Activated T-cell treated with anti-CD3 and anti-CD28 coated beads, Interleukin-2, amount 50 U/mL, for 72 hours (primary cell): ENCODE data around the gene KRTCAP2. TPM values are rescaled to one million over a fixed set of nuclear protein-coding genes. Genes with fewer than 3 reads are reported as not detected.

ENCODE experiments used
- ATAC-seq, 2 donors: fragments of 150-1000 bp; cut with Tn5 transposase; replicated peaks in 1 of 2; 2 replicates each; pipeline ENCODE4 v1.10.0; 2021; ENCODE audit warnings: moderate library complexity in 2 of 2, mild to moderate bottlenecking in 1 of 2
- DNase-seq, 2 donors: peaks; one replicate each; pipeline ENCODE4 v3.0.0; 2021 to 2022; ENCODE audit warnings: mixed read lengths in 1 of 2
- H3K27ac Mint-ChIP-seq: one replicate; pipeline ENCODE4 v1.8.0; 2022; ENCODE audit warnings: mild to moderate bottlenecking, moderate library complexity, mixed read lengths
- H3K27me3 Mint-ChIP-seq: one replicate; pipeline ENCODE4 v1.8.0; 2022; ENCODE audit warnings: low read depth, mixed read lengths
- H3K36me3 Mint-ChIP-seq, 2 donors: one replicate each; pipeline ENCODE4 v1.8.0; 2022; ENCODE audit warnings: mixed read lengths in 2 of 2, mild to moderate bottlenecking in 1 of 2; ENCODE audit not compliant: insufficient read depth in 2 of 2
- H3K4me1 Mint-ChIP-seq: one replicate; pipeline ENCODE4 v1.8.0; 2022; ENCODE audit warnings: low read depth, mixed read lengths
- H3K4me3 Mint-ChIP-seq, 2 donors: one replicate each; pipeline ENCODE4 v1.8.0; 2022; ENCODE audit warnings: mild to moderate bottlenecking in 2 of 2, mixed read lengths in 2 of 2, moderate library complexity in 2 of 2
- H3K9me3 Mint-ChIP-seq, 2 donors: one replicate each; pipeline ENCODE4 v1.8.0; 2022; ENCODE audit warnings: mixed read lengths in 2 of 2
- total RNA-seq, 2 donors: library from RNA; stranded (reverse); gene quantifications; one replicate each; pipeline ENCODE4 v1.2.3, GENCODE V29; 2022

The KRTCAP2 gene
- total RNA-seq, 2 donors from 2014 or later = 199 to 203 TPM

DNA sequence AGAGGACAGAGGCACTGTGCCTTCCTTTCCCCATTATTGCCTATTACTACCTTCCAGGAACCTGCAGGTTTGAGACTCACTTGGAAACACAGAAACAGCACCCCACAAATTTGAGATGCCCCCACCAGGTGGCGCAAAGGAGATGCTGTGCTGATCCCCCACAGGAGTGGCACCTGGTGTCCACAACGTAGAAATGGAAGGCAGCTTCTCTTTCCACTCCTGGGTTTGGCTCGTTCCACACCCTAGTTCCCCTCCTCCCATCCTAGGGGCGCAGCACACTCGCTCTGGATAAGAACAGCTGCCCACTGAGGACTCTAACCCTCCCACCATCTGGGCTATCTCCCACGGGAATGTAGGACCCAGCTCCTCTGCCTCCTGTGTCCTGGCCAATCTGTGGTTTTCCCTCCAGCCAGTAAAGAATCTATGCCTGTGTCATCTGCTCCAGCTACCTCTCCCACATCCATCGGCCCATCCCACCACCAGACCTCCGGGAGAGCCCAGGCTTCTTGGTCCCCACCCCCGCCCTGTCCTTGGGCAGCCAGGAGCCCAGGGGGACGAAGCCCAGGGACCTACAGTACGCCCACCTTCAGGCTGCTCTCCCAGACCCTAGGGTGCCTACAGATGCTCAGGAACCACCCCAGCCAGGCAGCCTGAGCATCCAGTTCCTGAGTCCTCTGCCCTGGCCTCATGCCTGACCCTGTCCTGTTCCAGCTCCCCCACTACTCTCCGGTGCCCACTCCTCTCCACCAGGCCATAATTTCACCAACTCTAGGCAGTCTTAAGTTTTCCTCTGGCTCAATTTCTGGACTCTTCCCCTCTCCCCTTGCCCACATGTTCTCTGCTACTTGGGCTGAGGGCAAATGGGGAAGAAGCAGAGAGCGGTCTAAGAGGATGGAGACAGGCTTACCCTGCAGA lies 34.0 kb upstream of the KRTCAP2 start:
- Mint-ChIP-seq H3K27ac (no peak overlapping the region), H3K36me3 (peaks cover 0 to 2% of the 10 kb centered on the region in 2 donors)

GRCh38 chr1:155205969-155206593 lies 33.0 kb upstream of the KRTCAP2 start:
- peaks cover 0 to 2% of the 10 kb centered on the region in 2 donors for H3K36me3 Mint-ChIP-seq
- ATAC-seq (no peak), DNase-seq (no peak)
- peaks cover 39% of the 10 kb centered on the region for H3K4me1 Mint-ChIP-seq
- H3K27ac Mint-ChIP-seq = no peak overlapping the region
- no peaks in the 10 kb centered on the region for H3K27me3 Mint-ChIP-seq
- no peaks in the 10 kb centered on the region for H3K9me3 Mint-ChIP-seq
- H3K4me3 Mint-ChIP-seq = no peak overlapping the region

More for the DNA sequence above, 34.0 kb upstream of the KRTCAP2 start:
- Mint-ChIP-seq H3K9me3 (no peaks in the 10 kb centered on the region), H3K27me3 (no peaks in the 10 kb centered on the region), H3K4me3 (peak overlapping the region; percentile 45 to 66), H3K4me1 (peaks cover 39% of the 10 kb centered on the region)
- ATAC-seq (peak; percentile 42 to 50), DNase-seq (peak; percentile 89 to 91)

- no peak overlapping the region for H3K27ac Mint-ChIP-seq
- no peak for DNase-seq
- H3K27me3 Mint-ChIP-seq = no peaks in the 10 kb centered on the region
- H3K9me3 Mint-ChIP-seq = no peaks in the 10 kb centered on the region
- peaks cover 31% of the 10 kb centered on the region for H3K4me1 Mint-ChIP-seq
- no peak for ATAC-seq
- no peak overlapping the region for H3K4me3 Mint-ChIP-seq
- peaks cover 0 to 2% of the 10 kb centered on the region in 2 donors for H3K36me3 Mint-ChIP-seq
Measured at GRCh38 chr1:155205035-155205434, 31.9 kb upstream of the KRTCAP2 start.

- H3K27me3 Mint-ChIP-seq = no peaks in the 10 kb centered on the region
- H3K4me3 Mint-ChIP-seq = no peak overlapping the region
- H3K9me3 Mint-ChIP-seq = no peaks in the 10 kb centered on the region
- no peaks in the 10 kb centered on the region for H3K36me3 Mint-ChIP-seq
- DNase-seq = no peak
- no peak overlapping the region for H3K27ac Mint-ChIP-seq
- no peak for ATAC-seq
- H3K4me1 Mint-ChIP-seq = peaks cover 18% of the 10 kb centered on the region
Measured at GRCh38 chr1:155202731-155203515, 29.8 kb upstream of the KRTCAP2 start.

DNA sequence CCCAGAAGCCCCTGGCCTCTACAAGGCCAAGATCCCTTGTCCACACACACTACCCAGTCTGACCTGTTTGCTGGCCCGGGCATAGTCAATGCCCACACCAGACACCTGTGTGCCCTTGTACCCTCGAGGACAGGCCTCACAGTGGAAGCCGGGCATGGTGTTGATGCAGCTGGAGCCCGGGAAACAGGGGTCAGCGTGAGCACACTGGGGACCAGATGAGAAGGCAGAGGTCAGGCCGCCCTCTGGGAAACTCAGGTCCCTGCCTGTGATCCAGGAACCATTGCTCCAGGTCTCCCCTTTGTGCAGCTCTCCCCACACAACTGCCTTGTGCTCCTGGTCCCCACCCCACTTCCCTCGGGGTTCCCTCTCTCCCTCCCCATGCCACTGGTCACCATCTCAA lies 29.1 kb upstream of the KRTCAP2 start:
- ATAC-seq = no peak
- H3K4me1 Mint-ChIP-seq = peaks cover 11% of the 10 kb centered on the region
- no peaks in the 10 kb centered on the region for H3K36me3 Mint-ChIP-seq
- H3K4me3 Mint-ChIP-seq = no peak overlapping the region
- DNase-seq = no peak
- H3K9me3 Mint-ChIP-seq = no peaks in the 10 kb centered on the region
- no peaks in the 10 kb centered on the region for H3K27me3 Mint-ChIP-seq
- no peak overlapping the region for H3K27ac Mint-ChIP-seq

DNA sequence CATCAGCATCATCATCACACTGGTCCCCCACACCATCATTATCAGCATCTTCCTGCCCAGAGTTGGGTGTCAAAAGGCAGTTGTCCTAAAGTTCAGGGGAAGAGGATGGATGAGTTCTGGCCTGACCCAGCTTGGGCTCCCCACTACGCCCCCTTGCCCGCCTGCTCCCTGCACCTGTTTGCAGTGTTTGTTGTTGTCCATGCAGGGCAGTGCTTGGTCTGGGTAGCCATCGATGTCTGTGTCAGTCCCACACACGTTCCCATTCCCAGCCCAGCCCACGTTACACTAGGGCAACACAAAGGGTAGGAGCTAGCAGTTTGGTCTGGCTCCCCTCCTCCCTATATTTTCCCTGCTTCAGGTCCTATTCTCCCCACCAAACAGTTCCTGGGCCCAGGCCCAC lies 27.8 kb upstream of the KRTCAP2 start:
- DNase-seq (no peak), ATAC-seq (no peak)
- no peaks in the 10 kb centered on the region for H3K36me3 Mint-ChIP-seq
- no peaks in the 10 kb centered on the region for H3K9me3 Mint-ChIP-seq
- H3K27ac Mint-ChIP-seq = no peak overlapping the region
- no peaks in the 10 kb centered on the region for H3K27me3 Mint-ChIP-seq
- H3K4me3 Mint-ChIP-seq = no peak overlapping the region
- H3K4me1 Mint-ChIP-seq = peaks cover 1% of the 10 kb centered on the region

DNA sequence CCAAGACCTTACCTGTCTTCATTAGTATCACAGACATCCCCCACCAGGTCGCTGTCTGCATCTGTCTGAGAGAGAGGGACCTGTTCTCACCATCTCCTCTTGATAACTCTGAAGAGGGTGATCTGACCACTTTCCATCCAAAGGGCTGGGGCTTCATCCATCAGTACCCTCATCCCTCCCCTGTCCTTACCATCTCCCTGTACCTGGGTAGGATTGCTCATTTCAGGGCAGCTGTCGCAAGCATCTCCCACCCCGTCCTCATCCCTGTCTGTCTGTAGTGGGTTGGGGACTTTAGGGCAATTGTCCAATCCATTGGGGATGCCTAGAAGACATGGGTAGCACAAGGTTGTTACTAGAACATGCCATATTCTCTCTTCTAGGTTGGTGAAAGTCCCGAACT lies 26.7 kb upstream of the KRTCAP2 start:
- no peaks in the 10 kb centered on the region for H3K9me3 Mint-ChIP-seq
- H3K4me1 Mint-ChIP-seq = peaks cover 7% of the 10 kb centered on the region
- no peaks in the 10 kb centered on the region for H3K27me3 Mint-ChIP-seq
- H3K4me3 Mint-ChIP-seq = no peak overlapping the region
- H3K27ac Mint-ChIP-seq = no peak overlapping the region
- DNase-seq (no peak), ATAC-seq (no peak)
- H3K36me3 Mint-ChIP-seq = no peaks in the 10 kb centered on the region

DNA sequence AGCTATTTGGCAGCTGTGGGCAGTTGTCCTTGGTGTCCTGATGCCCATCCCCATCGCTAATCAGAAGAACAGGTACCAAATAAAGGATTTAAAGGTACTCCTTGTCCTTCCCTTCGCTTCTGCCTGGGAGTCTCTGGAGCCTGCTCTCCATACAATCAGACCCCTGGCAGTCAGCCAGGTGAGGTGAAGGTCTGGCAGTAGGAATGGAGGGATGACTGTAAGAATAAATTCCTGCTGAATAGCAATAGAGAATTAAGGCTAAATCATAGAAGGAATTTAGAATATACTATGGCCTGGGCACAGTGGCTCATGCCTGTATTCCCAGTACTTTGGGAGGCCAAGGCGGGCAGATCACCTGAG lies 25.4 kb upstream of the KRTCAP2 start:
- Mint-ChIP-seq H3K4me1 (peaks cover 16% of the 10 kb centered on the region), H3K9me3 (no peaks in the 10 kb centered on the region), H3K4me3 (no peak overlapping the region), H3K27me3 (no peaks in the 10 kb centered on the region), H3K36me3 (peaks cover 0 to 3% of the 10 kb centered on the region in 2 donors), H3K27ac (no peak overlapping the region)
- ATAC-seq (no peak), DNase-seq (no peak)

DNA sequence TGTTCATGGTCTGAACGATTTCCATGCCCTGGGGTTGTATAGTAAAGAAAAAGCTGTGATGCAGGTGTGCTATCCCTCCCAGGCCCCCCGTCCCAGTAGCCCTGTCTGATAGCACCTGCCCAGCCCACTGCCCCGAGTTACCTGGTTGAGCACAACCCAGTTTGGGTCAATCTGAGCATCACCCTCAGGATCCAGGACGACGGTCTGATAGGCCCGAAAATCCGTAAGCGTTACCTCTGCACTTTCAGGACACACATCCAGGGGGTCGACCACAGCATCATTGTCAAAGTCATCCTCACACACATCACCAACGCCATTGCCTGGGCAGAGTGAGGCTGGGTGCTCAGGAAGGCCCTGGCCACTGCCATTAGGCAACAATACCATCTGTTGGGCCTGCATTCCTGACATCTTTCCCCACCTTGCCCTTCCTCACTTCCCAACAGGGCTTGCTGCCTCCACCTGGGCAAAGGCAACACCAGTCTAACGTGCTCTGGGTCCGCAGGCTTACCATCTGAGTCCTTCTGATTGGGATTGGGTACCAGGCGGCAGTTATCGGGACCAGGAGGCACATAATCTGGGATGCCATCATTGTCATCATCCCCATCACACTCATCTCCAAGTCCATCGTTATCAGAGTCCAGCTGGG lies 24.9 kb upstream of the KRTCAP2 start:
- DNase-seq = no peak
- Mint-ChIP-seq H3K9me3 (no peaks in the 10 kb centered on the region), H3K27me3 (no peaks in the 10 kb centered on the region), H3K4me1 (peaks cover 21% of the 10 kb centered on the region), H3K4me3 (no peak overlapping the region), H3K36me3 (peaks cover 0 to 3% of the 10 kb centered on the region in 2 donors), H3K27ac (no peak overlapping the region)
- ATAC-seq = no peak

GRCh38 chr1:155196893-155197638 lies 24.0 kb upstream of the KRTCAP2 start:
- no peak for ATAC-seq
- Mint-ChIP-seq H3K9me3 (no peaks in the 10 kb centered on the region), H3K4me3 (no peak overlapping the region), H3K27me3 (no peaks in the 10 kb centered on the region), H3K36me3 (peaks cover 0 to 3% of the 10 kb centered on the region in 2 donors), H3K4me1 (peaks cover 30% of the 10 kb centered on the region), H3K27ac (no peak overlapping the region)
- no peak for DNase-seq

DNA sequence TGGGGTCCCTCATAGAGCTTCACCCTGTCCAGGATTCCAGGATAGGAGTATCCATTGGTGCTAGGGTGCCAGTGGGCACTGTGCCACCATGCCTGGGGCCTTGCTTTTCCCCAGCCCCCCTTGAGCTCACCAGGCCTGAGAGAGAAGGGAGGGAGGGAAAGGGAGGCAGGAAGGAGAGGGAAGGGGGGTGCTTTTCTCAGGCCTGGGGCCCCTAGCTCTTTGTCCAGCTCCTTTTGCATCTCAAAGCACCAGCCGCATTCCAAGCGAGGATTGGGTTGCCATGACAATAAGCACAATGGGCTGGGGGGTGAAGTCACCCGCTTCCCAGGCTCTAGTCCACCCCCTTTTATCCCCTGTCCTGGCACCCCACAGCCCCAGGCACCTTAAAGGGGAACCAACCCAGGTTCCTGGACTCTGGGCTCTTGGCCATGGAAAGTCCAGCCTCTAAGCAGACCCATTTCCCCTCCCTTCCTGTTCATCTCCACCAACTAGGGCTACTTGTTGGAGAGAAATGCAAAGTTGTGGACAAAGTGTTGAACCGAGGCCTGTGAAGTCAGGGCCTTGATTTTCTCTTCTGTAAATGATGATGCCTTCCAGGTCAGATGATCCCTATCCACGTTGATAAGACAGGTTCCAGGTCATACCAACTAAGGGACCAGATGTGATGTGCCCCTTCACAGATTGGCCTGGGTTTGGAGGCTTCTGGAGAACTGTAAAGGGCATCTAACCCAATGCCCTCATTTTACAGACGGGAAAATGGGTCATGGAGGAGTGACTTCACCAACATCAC lies 23.2 kb upstream of the KRTCAP2 start:
- DNase-seq = no peak

More for the DNA sequence above, 23.2 kb upstream of the KRTCAP2 start:
- no peak for ATAC-seq
- Mint-ChIP-seq H3K9me3 (no peaks in the 10 kb centered on the region), H3K4me1 (peaks cover 30% of the 10 kb centered on the region), H3K4me3 (peak overlapping the region in 1 of 2 donors; percentile 73), H3K27me3 (no peaks in the 10 kb centered on the region), H3K36me3 (peaks cover 0 to 3% of the 10 kb centered on the region in 2 donors), H3K27ac (peak overlapping the region; percentile 40)
